Measurements from ENCODE around the gene MSI2.

The MSI2 gene

DNA sequence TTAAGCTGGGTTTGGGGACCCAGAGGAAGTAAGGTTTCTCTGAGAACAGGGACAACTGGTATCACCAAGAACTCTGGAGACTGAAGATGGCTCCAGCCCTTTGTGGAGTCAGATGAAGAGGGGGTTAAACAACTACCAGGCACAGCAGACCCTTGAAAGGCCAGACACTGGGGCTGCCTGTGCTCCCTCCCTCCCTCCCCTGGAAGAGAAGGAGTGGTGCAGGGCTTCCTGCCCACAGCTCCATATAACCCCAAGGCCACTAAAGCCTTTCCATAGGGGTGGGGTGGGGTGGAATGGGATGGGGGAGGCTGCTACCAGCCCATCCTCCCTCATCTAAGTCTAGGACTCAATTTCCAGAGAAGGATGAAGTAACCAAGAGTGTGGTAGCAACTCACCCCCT, 422.1 kb downstream of the MSI2 start:
- DNase-seq: no peak

DNA sequence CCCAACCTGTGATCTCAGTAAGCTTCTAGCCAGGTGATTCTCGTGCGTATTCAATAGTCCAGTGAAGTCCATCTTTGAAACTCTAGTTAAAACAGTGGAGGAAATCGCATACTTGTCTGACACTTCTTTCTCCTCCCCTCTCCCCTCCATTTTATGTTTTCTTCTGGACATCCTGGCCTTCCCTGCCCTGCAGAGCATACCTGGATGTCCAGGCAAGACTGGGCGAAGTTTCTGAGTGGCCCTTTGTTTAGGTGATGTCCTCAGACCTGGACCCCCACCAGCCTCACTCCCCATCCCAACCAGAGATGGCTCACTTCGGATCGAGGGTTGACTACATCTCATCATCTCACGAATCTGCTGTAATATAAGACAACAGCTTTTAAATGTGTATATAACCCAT, 423.0 kb downstream of the MSI2 start:
- DNase-seq: no peak

DNA sequence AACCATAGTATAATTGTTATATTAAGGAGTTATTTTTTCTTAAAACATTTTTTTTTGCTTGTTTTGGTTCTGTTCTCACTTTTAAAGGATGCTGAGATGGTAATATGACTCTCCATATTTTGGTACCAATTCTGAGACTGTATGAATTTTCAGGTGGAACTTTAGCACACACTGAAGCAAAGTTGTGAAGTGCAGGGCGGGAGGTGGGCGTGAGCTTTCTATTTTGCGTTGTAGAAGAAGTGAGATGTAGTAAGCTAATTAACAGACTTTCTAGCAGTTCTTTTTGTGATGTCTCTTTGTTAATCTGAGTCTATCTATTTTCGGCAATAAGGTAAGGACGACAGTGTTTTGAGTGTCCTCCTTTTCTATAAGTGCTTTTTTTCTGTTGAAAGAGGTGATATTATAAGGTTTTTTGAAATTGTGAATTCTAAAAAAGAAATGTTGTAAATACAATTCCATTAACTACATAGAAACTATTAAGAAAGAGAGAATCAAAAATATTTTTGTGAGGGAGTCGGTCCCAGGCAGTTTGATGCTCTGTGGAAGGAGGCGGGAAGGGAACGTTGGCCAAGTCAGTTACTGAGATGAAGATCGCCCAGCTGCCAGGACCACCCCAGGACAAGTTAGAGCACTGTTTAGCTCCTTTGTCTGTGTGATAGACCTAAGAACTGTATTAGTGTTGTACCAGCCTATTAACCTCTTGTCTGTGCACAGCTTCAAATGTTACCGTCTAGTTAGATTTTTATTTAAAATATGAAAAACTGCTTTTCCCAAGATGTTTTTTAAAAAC, 423.8 kb downstream of the MSI2 start:
- no peak for DNase-seq

DNA sequence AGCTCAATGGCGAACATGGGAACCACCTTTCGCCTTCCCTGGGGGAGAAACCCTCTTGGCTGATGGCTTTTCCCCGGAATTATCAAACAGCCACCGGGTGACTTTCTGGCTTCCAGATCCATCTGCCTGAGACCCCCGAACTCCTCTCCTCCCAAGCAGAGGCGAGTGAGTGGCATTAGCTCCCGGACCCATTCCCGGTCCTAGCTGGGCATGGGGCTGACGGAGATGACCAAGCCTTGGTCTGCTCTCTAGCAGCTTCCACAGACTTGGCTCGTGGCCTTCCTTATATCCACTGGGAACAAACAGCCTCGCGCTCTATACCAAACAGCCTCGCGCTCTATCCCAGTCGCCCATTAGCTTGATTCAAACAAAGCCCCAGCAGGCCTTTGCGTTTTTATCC, 426.4 kb downstream of the MSI2 start:
- DNase-seq: no peak

DNA sequence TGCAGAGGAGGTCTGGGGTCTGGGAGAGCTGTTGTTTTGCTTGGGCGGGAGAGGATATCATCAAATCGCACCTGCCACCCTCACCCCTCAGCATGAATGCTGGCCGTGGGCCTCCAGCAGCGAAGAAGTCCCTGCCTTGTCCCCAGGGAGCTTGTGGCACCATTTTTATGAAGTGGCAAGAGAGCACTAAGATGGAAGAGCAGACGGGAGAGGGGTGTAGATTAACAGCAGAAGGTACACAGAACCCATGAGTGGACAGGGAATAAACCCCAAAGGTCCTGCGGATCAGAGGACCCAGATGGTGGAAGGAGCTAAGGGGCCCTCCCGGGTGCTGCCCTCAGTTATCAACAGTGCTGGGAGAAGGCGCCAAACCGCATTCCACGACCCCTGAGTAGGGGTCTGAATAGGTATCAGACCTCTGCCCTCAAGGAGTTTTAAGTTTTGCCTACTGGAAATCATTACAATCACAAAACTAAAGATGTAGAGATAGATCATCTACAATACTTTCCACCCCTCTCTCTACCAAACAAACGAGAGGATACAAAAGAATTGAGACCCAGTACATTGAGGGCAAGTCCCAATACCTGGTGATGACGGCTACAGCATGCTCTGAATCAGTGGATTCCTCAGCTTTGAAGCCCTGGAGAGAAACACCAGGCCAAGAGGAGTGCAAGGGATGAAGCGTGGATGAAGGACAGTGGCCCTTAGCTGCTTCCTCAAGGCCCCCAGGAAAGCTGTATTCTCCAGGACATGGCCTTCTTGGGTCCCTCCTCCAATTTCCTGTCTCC, 428.6 kb downstream of the MSI2 start:
- no peak for DNase-seq

DNA sequence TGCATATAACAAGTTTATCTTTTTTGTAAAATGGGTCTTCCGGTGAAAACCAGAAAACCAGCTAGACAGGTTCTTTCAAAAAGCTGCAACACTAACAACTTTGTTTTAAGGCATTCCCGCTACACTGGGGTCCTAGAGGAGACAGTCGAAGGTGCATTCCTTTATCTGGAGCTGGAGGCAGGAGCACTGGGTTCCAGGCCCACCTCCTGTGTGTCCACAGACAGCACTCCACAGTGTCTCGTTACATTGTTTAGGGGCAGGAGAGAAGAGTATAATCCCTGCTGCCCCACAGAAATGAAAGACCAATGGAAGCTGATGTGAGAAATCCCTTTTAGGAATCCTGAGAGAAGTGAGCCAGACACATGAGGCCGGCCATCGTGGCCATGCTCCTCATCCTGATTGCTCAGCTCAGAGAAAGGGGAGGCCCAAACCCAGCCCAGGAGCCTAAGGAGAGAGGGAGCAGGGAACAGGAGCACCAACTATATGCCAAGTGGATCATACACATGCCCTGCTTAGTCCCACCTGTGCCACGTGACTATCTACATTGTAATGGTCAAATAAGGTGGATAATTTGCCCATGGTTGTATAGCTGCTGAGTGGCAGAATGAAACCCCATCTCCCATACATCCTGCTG, 429.3 kb downstream of the MSI2 start:
- DNase-seq: no peak

DNA sequence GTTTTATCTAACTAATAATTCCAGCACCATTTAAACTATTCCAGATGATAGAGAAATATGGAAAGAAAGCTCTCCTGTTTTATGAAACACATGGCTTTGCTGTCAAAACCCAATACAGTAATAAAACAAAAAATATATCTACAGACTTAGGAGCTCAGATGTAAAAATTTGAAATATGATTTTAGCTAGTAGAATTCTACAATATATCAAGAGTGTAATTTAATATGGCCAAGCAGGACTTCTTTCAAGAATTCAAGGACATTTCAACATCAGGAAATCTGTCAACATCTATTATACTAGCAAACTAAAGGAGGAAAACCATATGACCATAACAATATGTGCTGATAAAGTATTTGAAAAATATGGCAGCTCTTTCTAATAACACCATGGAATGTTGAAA, 431.3 kb downstream of the MSI2 start:
- no peak for DNase-seq

DNA sequence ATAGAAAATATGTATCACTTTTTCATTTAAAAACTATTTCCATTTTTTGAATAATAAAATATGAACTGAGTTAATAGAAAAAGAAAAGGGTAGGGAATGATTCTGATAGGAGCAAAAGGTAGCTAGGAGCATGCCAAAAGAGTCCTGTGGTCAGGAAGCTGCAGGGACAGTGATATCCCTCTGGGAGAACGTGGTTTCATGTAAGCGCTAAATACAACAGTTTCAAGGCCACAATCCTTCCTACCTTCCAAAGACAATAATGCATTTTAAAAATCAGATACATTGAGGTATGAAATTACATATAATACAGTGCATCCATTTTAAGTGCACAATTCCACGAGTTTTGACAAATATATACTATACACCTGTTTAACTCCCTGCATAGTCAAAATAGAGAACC, 432.9 kb downstream of the MSI2 start:
- no peak for DNase-seq

DNA sequence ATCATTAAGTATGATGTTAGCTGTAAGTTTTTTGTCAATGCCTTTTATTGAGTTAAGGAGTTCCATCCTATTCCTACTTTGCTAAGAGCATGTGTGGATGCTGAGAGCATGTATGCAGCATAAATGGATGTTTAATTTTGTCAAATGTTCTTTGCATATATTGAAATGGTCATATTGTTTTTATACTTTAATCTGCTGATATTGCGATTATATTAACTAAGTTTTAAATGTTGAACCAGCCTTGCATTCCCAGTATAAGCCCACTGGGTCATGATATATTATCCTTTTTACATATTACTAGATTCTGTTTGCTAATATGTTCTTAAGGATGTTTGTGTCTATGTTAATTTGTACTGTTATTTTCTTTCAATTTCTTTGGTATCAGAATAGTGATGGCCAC, 435.6 kb downstream of the MSI2 start:
- DNase-seq: no peak

DNA sequence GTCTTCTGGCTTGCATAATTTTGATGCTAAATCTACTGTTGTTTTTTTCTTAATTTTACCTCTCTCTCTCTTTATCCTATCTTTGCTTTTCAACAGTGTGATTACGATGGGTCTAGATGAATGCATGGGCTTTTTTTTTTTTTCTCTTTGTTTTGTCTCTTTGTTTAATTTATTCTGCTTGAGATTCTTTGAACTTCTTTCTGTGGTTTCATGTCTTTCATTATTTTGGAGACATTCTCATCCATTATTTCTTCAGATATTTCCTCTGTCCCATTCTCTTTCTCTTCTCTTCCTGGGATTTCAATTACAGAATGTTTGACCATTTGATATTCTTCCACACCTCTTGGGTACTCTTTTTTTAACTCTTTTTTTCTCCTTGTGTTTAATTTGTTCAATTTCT, 436.4 kb downstream of the MSI2 start:
- DNase-seq: no peak

DNA sequence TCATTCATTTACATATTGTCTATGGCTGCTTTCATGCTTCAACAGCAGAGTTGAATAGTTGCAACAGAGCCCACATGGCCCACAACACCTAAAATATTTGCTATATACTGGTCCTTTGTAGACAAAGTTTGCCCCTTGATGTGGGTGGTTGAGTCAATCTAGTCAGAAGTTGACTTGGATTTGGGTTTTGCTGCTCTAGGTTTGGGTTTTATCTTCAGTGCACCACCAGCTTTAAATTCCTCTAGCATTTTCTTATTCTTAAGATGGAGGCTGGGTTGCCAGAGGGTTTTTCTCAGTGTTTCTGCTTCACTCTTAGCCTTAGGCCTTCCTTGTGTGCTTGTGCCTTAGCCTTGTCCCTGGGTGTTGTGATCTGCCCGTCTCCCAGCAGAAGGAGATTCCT, 437.7 kb downstream of the MSI2 start:
- no peak for DNase-seq

DNA sequence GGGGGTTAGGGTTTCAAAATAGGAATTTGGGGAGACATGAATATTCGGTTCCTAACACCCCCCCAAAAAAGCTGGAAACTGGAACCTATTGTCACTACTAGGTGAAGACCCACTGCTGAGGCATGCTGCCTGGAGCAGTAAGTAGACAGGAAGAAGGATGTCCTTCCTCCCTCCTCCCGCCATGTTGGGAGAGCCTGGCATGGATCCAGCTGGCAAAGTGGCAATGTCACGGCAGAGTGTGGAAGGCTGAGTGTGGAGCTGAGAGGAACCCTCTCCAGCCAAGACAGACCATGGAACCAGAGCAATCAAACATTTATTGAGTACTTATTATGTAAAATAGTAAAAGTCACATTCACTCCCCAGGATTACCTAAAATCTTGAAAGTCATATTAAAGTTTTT, 439.7 kb downstream of the MSI2 start:
- DNase-seq: no peak

DNA sequence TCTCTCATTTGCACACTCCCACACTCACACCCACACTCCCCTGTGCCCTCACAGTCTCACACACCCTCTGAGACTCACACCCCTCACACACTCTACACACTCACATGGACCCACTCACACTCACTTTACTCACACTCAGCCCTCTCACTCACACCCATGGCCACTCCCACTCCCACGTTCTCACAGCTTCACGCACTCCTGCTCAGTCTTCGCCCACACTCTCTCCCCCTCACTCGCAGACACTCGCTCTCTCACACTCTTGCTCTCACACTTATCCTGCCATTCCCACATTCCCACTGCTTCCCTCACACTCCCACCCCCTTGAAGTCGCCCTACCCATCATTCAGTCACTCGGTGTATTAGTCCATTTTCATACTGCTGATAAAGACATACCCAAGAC, 440.9 kb downstream of the MSI2 start:
- DNase-seq: no peak

DNA sequence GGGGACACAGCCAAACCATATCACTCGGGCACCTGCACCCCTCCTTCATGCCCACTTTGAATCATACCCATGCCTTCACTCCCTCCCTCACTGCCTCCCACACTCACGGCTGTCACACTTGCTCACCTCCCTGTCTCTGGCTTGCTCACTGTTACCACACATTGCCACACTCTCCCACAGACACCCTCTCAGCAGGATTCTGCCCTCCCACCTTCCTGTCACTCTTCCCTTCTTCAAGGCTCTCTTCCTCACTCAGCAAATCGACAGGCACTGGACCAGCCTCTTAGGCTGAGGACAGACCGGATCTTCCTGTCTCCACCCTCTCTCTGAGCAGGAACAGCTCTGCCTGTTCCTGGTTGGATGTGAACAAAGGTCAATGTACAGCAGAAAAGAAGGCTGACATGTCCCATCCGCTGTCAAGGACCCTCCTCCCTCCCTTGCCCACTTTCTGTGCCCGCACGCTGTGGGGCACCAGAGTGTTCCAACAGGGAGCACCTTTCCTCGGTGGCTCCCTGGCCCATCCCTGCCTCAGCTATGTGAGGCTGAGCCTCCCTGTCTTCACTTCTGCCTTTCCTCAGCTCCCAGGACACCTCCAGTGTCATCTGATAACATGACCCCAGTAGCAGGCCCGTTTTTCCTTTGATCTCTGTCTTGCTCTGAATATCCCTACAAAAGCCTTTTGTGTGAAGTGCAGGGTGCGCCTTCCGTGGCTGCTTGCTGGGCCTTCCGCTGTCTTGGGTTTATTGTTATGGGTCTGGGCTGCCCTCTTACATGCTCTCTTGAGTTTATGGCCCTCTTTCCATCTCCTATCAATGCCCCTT, 441.8 kb downstream of the MSI2 start:
- no peak for DNase-seq

DNA sequence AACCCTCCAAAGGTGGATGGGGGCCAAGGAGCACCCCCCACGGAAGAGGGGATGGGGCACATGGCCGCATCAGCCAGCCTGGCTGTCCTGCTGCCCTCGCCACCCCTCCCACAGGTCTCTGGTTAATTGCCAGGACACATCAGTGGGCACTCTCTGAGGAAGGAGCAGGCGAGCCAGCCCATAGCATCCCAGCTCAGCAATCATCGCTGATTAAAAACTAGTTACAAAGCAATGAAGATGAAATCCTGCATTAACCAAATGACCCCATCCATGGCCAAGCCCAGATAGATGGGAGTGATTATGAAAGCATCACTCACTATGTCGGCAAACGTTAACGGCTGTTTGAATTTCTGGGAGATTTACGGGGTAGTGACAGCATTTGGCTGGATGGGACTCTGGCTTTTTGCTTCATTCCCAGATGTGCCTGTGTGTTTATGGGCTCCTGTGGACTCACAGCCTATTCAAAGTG, 443.5 kb downstream of the MSI2 start:
- DNase-seq: no peak

DNA sequence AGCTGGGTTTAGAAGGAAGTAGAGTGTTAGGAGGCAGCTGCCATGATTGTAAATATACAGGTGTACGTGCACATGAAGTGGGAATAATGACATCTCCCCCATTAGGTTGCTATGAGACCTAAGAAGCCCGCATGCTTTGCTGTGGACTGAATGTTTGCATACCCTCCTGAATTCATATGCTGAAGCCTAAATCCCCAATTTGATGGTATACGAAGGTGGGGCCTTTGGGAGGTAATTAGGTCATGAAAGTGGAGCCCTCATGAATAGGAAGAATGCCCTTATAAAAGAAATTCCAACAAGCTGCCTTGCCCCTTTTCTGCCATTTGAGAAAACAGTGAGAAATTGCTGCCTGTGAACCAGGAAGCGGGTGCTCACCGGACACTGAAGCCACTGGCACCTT, 444.8 kb downstream of the MSI2 start:
- DNase-seq: peak; percentile 58

DNA sequence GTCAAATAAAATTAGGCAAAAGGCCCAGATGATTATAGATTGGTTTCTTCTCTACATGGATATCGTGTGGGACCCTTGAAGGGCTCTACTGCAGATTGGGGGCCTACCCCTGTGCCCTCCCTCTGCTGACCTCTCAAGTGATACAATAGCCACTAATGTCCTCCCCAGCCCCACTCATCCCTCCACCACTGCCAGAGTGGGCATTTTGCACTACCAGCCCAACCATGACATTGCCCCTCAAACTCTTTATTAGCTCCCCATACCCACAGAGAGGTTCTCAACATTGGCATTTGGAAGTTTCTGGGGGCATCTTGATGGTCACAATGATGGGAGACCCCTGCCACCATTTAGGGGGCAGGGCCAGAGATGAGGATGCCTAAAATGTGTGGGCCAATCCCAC, 446.9 kb downstream of the MSI2 start:
- no peak for DNase-seq

DNA sequence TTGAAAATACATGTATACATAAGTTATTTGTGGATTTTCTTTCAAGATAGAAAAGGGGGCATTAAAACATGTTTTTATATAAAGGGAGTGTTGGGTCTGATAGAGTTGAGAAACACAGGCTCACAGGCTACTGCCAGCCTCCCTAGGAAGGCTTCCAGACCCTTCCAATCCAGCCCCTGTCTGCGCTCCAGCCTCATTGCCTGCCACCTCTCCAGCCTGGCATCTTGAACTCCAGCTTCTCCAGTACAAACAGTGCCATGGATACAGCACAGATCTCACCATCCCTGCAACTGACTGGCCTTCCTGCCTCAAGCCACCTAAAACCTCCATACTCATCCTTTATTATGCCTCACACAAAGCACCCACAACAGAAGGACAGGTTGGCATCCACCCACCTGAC, 448.1 kb downstream of the MSI2 start:
- DNase-seq: no peak

DNA sequence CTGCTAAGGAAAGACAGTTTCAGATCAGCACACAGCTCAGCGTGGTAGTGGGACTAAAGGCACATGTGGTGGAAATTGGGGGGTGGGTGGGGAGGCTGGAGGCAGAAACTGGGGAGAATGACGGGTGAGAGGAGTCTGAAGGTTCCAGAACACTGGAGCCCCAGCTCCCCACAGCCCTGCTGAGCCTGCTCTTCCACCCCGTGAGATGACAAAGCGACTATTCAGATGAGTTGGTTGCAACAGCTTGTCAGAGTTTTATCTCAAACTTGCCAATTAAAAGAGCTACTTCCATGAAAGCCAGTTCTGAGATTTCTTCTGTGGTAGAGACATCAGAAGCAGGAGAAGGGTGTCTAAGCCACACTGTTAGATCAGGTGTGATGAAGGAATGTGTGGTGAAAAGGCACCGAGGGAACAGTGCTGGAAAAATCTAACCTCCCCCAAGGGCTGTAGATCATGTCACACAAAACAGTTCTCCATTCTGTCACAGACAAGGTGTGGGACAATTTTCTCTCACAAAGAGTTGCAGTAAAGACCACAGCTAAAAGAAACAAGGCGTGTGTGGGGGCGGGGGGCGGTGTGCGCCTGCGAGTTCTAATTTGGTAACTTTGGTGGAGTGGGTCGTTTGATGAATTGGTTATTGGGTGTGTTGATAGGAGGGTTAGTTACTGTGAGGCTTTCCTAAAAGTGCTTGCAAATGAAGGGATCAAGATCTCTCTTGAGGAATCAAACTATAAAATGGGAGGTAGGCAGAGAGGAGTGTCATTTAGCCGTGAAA, 449.8 kb downstream of the MSI2 start:
- no peak for DNase-seq

DNA sequence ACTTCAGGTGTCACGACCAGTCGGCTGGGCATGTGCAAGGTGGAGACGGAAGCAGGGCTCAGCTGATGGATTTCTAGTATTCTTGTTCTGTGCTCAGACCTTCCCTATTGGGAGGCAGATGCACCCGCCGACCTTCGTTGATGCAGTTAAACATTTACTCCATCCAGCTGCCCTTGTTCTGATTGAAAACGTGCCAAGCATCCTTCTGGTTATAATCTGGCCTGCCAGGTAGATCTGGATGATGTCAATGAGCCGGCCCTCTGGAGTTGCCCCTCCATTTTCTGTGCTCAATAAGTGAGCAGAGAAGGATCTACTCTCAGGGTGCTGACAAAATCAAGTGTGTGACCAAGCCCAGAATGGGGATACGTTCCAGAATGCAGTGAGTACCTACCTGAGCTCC, 450.4 kb downstream of the MSI2 start:
- DNase-seq: no peak

DNA sequence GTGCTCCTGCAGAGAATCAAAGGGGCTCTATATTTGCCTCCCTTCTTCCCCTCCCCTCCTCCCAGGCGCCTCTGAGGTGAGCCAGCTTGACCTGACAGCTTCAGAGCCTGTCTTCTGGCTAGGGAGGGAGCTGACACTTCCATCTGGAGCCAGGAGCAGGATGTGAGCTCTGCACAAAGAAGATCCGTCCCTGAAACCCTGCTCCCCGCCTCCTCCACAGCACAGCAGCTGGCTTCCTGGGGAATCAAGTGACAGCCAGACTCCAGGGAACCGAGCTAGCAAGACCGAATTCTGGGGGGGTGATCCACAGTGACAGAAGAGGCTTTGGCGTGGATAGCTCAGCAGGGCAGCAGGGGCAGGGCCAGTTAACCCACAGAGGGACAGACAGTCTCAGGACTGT, 451.6 kb downstream of the MSI2 start:
- no peak for DNase-seq

DNA sequence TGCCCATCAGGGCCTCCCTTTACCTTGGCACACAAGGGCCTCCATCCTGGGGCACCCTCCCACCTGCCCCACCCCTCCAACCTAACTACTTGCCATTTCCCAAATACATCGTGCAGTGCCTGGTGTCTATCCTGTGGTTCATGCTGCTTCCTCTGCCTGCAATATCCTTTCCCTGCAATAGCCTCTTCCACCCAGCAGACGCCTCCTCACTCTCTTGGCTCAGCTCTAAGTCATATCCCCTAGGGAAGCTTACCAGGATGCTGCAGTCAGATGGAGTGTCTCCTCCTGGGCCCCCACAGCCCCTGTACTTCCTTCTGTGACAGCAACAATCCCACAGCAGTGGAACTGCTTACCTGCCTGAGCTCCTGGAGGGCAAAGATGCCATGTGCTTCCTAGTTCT, 452.1 kb downstream of the MSI2 start:
- DNase-seq: no peak

All from NCI-H748 treated with DMSO at 0.1 percent for 48 hours (cell line).